Liver (tissue), 9 donors: ENCODE results near the gene TTC28. TPM values are rescaled to one million over a fixed set of nuclear protein-coding genes. Genes with fewer than 3 reads are reported as not detected.

ENCODE experiments used
- DNase-seq: peaks from one replicate; pipeline ENCODE4 v3.0.0-alpha.2; 2017; ENCODE audit warnings: low spot score
- H3K27ac ChIP-seq, 2 donors: one replicate each; pipeline ENCODE4 v1.7.0; 2013; ENCODE audit warnings: inconsistent platforms in 2 of 2, low read length in 2 of 2, control low read depth in 1 of 2, low read depth in 1 of 2, mild to moderate bottlenecking in 1 of 2
- H3K27me3 ChIP-seq, 4 donors: one replicate each; pipeline versions ENCODE4 v1.6.1 to v1.7.0; 2013; ENCODE audit warnings: low read length in 3 of 4, inconsistent platforms in 1 of 4, mild to moderate bottlenecking in 1 of 4, moderate library complexity in 1 of 4; ENCODE audit not compliant: control insufficient read depth in 4 of 4, insufficient read depth in 4 of 4
- H3K36me3 ChIP-seq, 4 donors: one replicate each; pipeline versions ENCODE4 v1.6.1 to v1.7.0; 2013; ENCODE audit warnings: low read length in 3 of 4, mild to moderate bottlenecking in 3 of 4, low read depth in 1 of 4, moderate library complexity in 1 of 4; ENCODE audit not compliant: control insufficient read depth in 4 of 4, insufficient read depth in 3 of 4
- H3K4me1 ChIP-seq, 4 donors: one replicate each; pipeline versions ENCODE4 v1.6.1 to v1.7.0; 2013; ENCODE audit warnings: low read length in 3 of 4, mild to moderate bottlenecking in 3 of 4, moderate library complexity in 1 of 4; ENCODE audit not compliant: control insufficient read depth in 4 of 4, insufficient read depth in 4 of 4
- H3K4me3 ChIP-seq, 3 donors: one replicate each; pipeline versions ENCODE4 v1.6.1 to v1.7.0; 2013; ENCODE audit warnings: low read length in 3 of 3, control low read depth in 1 of 3, low read depth in 1 of 3, mild to moderate bottlenecking in 1 of 3
- H3K9ac ChIP-seq, 2 donors: one replicate each; pipeline ENCODE4 v1.7.0; 2013; ENCODE audit warnings: low read length in 2 of 2, mild to moderate bottlenecking in 2 of 2, moderate library complexity in 2 of 2, control low read depth in 1 of 2, low read depth in 1 of 2
- H3K9me3 ChIP-seq, 4 donors: one replicate each; pipeline versions ENCODE4 v1.6.1 to v1.7.0; 2013; ENCODE audit warnings: low read length in 3 of 4; ENCODE audit not compliant: control insufficient read depth in 4 of 4
- EGR1 ChIP-seq, 2 donors: IDR thresholded peaks; 2 replicates each; pipeline ENCODE4 v1.6.1; 2016 to 2018; ENCODE audit warnings: antibody characterized with exemption in 2 of 2, low read depth in 2 of 2
- FOXA1 ChIP-seq: IDR thresholded peaks from 2 replicates; pipeline ENCODE4 v1.6.1; 2016; ENCODE audit warnings: antibody characterized with exemption
- FOXA2 ChIP-seq: IDR thresholded peaks from 2 replicates; pipeline ENCODE4 v1.6.1; 2016; ENCODE audit warnings: antibody characterized with exemption
- GABPA ChIP-seq, 2 donors: IDR thresholded peaks in 1 of 2; conservative IDR thresholded peaks in 1 of 2; 2 replicates each; pipeline ENCODE4 v1.6.1; 2016; ENCODE audit warnings: antibody characterized with exemption in 2 of 2, mild to moderate bottlenecking in 1 of 2, moderate library complexity in 1 of 2
- HNF4A ChIP-seq, 2 donors: conservative IDR thresholded peaks; 2 replicates each; pipeline ENCODE4 v1.6.1; 2016; ENCODE audit warnings: antibody characterized with exemption in 2 of 2, mild to moderate bottlenecking in 2 of 2
- JUND ChIP-seq, 2 donors: IDR thresholded peaks; 2 replicates each; pipeline ENCODE4 v1.6.1; 2016; ENCODE audit warnings: antibody characterized with exemption in 2 of 2
- RAD21 ChIP-seq, 2 donors: IDR thresholded peaks; 2 replicates each; pipeline ENCODE4 v1.6.1; 2016; ENCODE audit warnings: antibody characterized with exemption in 2 of 2, mild to moderate bottlenecking in 2 of 2
- RXRA ChIP-seq, 2 donors: IDR thresholded peaks; 2 replicates each; pipeline ENCODE4 v1.6.1; 2017 to 2018; ENCODE audit warnings: antibody characterized with exemption in 2 of 2, mild to moderate bottlenecking in 1 of 2
- SP1 ChIP-seq: IDR thresholded peaks from 2 replicates; pipeline ENCODE4 v1.6.1; 2018; ENCODE audit warnings: antibody characterized with exemption, mild to moderate bottlenecking
- TAF1 ChIP-seq: conservative IDR thresholded peaks from 2 replicates; pipeline ENCODE4 v1.6.1; 2016; ENCODE audit warnings: antibody characterized with exemption, mild to moderate bottlenecking
- YY1 ChIP-seq: IDR thresholded peaks from 2 replicates; pipeline ENCODE4 v1.6.1; 2016; ENCODE audit warnings: antibody characterized with exemption, mild to moderate bottlenecking
- ZBTB33 ChIP-seq: IDR thresholded peaks from 2 replicates; pipeline ENCODE4 v1.6.1; 2016; ENCODE audit warnings: antibody characterized with exemption
- WGBS: extraction: QIAGEN DNeasy Blood & Tissue Kit; methylation state at CpG from one replicate; pipeline ENCODE4 v1.1.7; 2013; 5-methylcytosine and 5-hydroxymethylcytosine counted together
- polyA plus RNA-seq, 2 donors: library from polyadenylated mRNA; stranded (reverse) in 1 of 2; unstranded in 1 of 2; fragments of 200-250 nt in 1 of 2; fragments of >200 nt in 1 of 2; fragmentation: Nextera tagmentation in 1 of 2; extraction: Ambion mirVana in 1 of 2; gene quantifications; one replicate each; pipeline versions ENCODE4 v1.2.1 to v1.2.3, GENCODE V29; 2013 to 2015
- total RNA-seq, 2 donors: library from RNA; depleted of rRNA; stranded (reverse); fragments of >200 nt; gene quantifications; one replicate each; pipeline ENCODE4 v1.2.3, GENCODE V29; 2014
- donor health status: healthy.
- donor health status: healthy.
- donor health status: healthy.
- donor health status: healthy.
- donor health status: healthy.

TTC28 gene
- total and polyA plus RNA-seq, 4 donors: 4.2 to 19.4 (median 5.9) TPM

- DNase-seq: no peak
- Histone ChIP-seq H3K4me1 (no peaks in the 10 kb centered on the region), H3K27me3 (no peaks in the 10 kb centered on the region), H3K36me3 (peaks cover 0 to 14% (median 8%) of the 10 kb centered on the region in 4 donors), H3K9ac (no peak overlapping the region), H3K9me3 (no peaks in the 10 kb centered on the region), H3K27ac (no peak overlapping the region), H3K4me3 (no peak overlapping the region)
- no peak for TF ChIP-seq YY1
- TF ChIP-seq RAD21 (IDR thresholded peaks at IDR 0.05): no peak
- no peak for TF ChIP-seq GABPA (IDR thresholded peaks at IDR 0.05 in 1 of 2, conservative IDR thresholded peaks at IDR 0.05 in 1 of 2)
- no peak for TF ChIP-seq RXRA (IDR thresholded peaks at IDR 0.05)
- TF ChIP-seq JUND (IDR thresholded peaks at IDR 0.05): no peak
- WGBS: 92% methylated on average over 10 of the region's 10 CpGs
These were observed 695.5 kb downstream of the TTC28 start for GRCh38 chr22:27984001-27984695.

- H3K9ac ChIP-seq: no peak overlapping the region
- no peaks in the 10 kb centered on the region for H3K9me3 ChIP-seq
- TF ChIP-seq FOXA1: no peak
- TF ChIP-seq RAD21 (IDR thresholded peaks at IDR 0.05): no peak
- no peak for TF ChIP-seq FOXA2
- no peak for TF ChIP-seq RXRA (IDR thresholded peaks at IDR 0.05)
- no peaks in the 10 kb centered on the region for H3K4me1 ChIP-seq
- no peak for DNase-seq
- 93% methylated on average over 15 of the region's 15 CpGs for WGBS
- H3K36me3 ChIP-seq: peaks cover 0 to 10% (median 8%) of the 10 kb centered on the region in 4 donors
- H3K27ac ChIP-seq: no peak overlapping the region
- H3K27me3 ChIP-seq: no peaks in the 10 kb centered on the region
- no peak overlapping the region for H3K4me3 ChIP-seq
These were observed 696.3 kb downstream of the TTC28 start for GRCh38 chr22:27983361-27983791.

DNA sequence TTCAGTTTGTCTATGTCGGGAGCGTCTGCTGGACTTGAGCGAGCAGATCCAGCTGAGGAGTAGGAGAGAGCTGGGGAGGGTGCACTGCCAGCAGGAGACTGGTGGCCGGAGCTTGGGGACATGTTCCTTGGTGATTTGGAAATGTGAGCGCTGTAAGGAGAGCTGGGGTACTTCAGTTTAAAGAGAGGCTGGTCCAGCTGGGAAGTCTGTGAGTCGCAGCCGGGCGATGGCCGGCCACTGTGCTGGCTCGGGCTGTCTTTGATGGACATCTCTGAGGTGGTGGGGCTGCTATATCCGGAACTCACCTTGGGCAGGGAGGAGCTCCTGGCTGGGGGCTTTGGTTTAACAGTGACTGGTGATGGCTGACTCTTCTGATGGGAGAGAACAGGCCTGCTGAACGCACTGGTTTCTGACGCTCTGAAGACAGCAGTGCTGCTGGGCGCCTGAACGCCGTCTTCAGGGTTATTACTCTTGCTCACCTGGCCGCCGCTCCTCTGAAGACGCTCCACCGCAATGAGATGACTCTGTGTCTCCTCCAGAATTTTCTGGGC lies 696.9 kb downstream of the TTC28 start:
- no peak for TF ChIP-seq HNF4A (conservative IDR thresholded peaks at IDR 0.05)
- 97% methylated on average over 20 of the region's 20 CpGs for WGBS
- Histone ChIP-seq H3K9ac (no peak overlapping the region), H3K27ac (no peak overlapping the region), H3K9me3 (no peaks in the 10 kb centered on the region), H3K36me3 (peaks cover 0 to 10% (median 8%) of the 10 kb centered on the region in 4 donors), H3K27me3 (no peaks in the 10 kb centered on the region), H3K4me3 (no peak overlapping the region), H3K4me1 (no peaks in the 10 kb centered on the region)
- no peak for DNase-seq

GRCh38 chr22:27982106-27982505 lies 697.5 kb downstream of the TTC28 start:
- 98% methylated on average over 15 of the region's 15 CpGs for WGBS
- no peaks in the 10 kb centered on the region for H3K9me3 ChIP-seq
- no peak for DNase-seq
- no peak overlapping the region for H3K27ac ChIP-seq
- no peak overlapping the region for H3K4me3 ChIP-seq
- TF ChIP-seq EGR1 (IDR thresholded peaks at IDR 0.05; ENCODE audit: low read depth in 2 of 2): no peak
- no peak for TF ChIP-seq ZBTB33
- TF ChIP-seq TAF1: no peak
- no peak for TF ChIP-seq GABPA (IDR thresholded peaks at IDR 0.05 in 1 of 2, conservative IDR thresholded peaks at IDR 0.05 in 1 of 2)
- TF ChIP-seq SP1: no peak
- peaks cover 0 to 10% (median 7%) of the 10 kb centered on the region in 4 donors for H3K36me3 ChIP-seq
- no peak overlapping the region for H3K9ac ChIP-seq
- H3K4me1 ChIP-seq: no peaks in the 10 kb centered on the region
- no peaks in the 10 kb centered on the region for H3K27me3 ChIP-seq
